H9 (cell line): ENCODE data around the gene ANAPC4. TPM values are rescaled to one million over a fixed set of nuclear protein-coding genes. Genes with fewer than 3 reads are reported as not detected.

ENCODE experiments used
- DNase-seq: peaks from one replicate; pipeline ENCODE4 v3.0.0-alpha.2; 2017
- H2AFZ ChIP-seq: one replicate; pipeline ENCODE4 v1.6.1; 2013; ENCODE audit warnings: mild to moderate bottlenecking, low read length, control low read depth, moderate library complexity
- H2AK5ac ChIP-seq: 2 replicates; pipeline ENCODE4 v1.6.1; 2013; ENCODE audit warnings: low read length, control low read depth, mixed read lengths; ENCODE audit not compliant: insufficient read length
- H2BK120ac ChIP-seq: one replicate; pipeline ENCODE4 v1.6.1; 2013; ENCODE audit warnings: low read depth, mild to moderate bottlenecking, low read length, control low read depth, inconsistent platforms; ENCODE audit not compliant: poor library complexity, severe bottlenecking
- H2BK12ac ChIP-seq: 2 replicates; pipeline ENCODE4 v1.6.1; 2013; ENCODE audit warnings: low read length, control low read depth, mixed read lengths, low read depth; ENCODE audit not compliant: insufficient read length
- H2BK15ac ChIP-seq: 2 replicates; pipeline ENCODE4 v1.6.1; 2013; ENCODE audit warnings: low read depth, low read length, control low read depth
- H2BK20ac ChIP-seq: one replicate; pipeline ENCODE4 v1.6.1; 2013; ENCODE audit warnings: low read depth, mild to moderate bottlenecking, low read length, control low read depth, inconsistent platforms; ENCODE audit not compliant: poor library complexity, severe bottlenecking
- H2BK5ac ChIP-seq: 2 replicates; pipeline ENCODE4 v1.6.1; 2013; ENCODE audit warnings: low read length, control low read depth, mixed read lengths; ENCODE audit not compliant: insufficient read length
- H3K14ac ChIP-seq: 2 replicates; pipeline ENCODE4 v1.6.1; 2013; ENCODE audit warnings: low read length, control low read depth; ENCODE audit not compliant: insufficient read depth
- H3K18ac ChIP-seq: 2 replicates; pipeline ENCODE4 v1.6.1; 2013; ENCODE audit warnings: low read depth, mild to moderate bottlenecking, mixed read lengths, low read length, control low read depth; ENCODE audit not compliant: insufficient read length
- H3K23ac ChIP-seq: 2 replicates; pipeline ENCODE4 v1.6.1; 2013; ENCODE audit warnings: low read length, control low read depth, mixed read lengths, low read depth; ENCODE audit not compliant: insufficient read length
- H3K23me2 ChIP-seq: 2 replicates; pipeline ENCODE4 v1.6.1; 2013; ENCODE audit warnings: low read depth, mild to moderate bottlenecking, mixed read lengths, low read length, control low read depth; ENCODE audit not compliant: insufficient read length, poor library complexity, severe bottlenecking
- H3K27ac ChIP-seq: 2 replicates; pipeline ENCODE4 v1.5.1; 2013; ENCODE audit warnings: low read length, control low read depth, mixed read lengths, low read depth; ENCODE audit not compliant: insufficient read length
- H3K27me3 ChIP-seq: 2 replicates; pipeline ENCODE4 v1.6.1; 2013; ENCODE audit warnings: low read length, control low read depth, inconsistent platforms; ENCODE audit not compliant: insufficient read depth
- H3K4ac ChIP-seq: 2 replicates; pipeline ENCODE4 v1.6.1; 2013; ENCODE audit warnings: low read depth, mild to moderate bottlenecking, control low read depth, inconsistent platforms, low read length, moderate library complexity
- H3K4me1 ChIP-seq: 2 replicates; pipeline ENCODE4 v1.6.1; 2013; ENCODE audit warnings: low read length, control low read depth, inconsistent platforms; ENCODE audit not compliant: insufficient read depth
- H3K4me2 ChIP-seq: 2 replicates; pipeline ENCODE4 v1.6.1; 2013; ENCODE audit warnings: low read length, control low read depth, mixed read lengths; ENCODE audit not compliant: insufficient read length, insufficient read depth
- H3K56ac ChIP-seq: 2 replicates; pipeline ENCODE4 v1.6.1; 2013; ENCODE audit warnings: low read depth, mild to moderate bottlenecking, mixed read lengths, low read length, control low read depth; ENCODE audit not compliant: insufficient read length
- H3K79me1 ChIP-seq: 2 replicates; pipeline ENCODE4 v1.6.1; 2013; ENCODE audit warnings: low read depth, mild to moderate bottlenecking, moderate library complexity, low read length, control low read depth, inconsistent platforms; ENCODE audit not compliant: insufficient read depth, poor library complexity, severe bottlenecking
- H3K79me2 ChIP-seq: 2 replicates; pipeline ENCODE4 v1.6.1; 2013; ENCODE audit warnings: low read length, control low read depth, inconsistent platforms; ENCODE audit not compliant: insufficient read depth
- H3K9ac ChIP-seq: 2 replicates; pipeline ENCODE4 v1.6.1; 2013; ENCODE audit warnings: low read length, control low read depth, mixed read lengths; ENCODE audit not compliant: insufficient read length; ENCODE audit errors: extremely low read depth
- H3K9me3 ChIP-seq: one replicate; pipeline ENCODE4 v1.6.1; 2013; ENCODE audit warnings: low read depth, low read length, inconsistent platforms; ENCODE audit not compliant: control insufficient read depth
- H3T11ph ChIP-seq: one replicate; pipeline ENCODE4 v1.6.1; 2013; ENCODE audit warnings: mild to moderate bottlenecking, low read length, control low read depth, inconsistent platforms
- H4K20me1 ChIP-seq: one replicate; pipeline ENCODE4 v1.6.1; 2013; ENCODE audit not compliant: control insufficient read depth, insufficient read length, insufficient read depth
- H4K5ac ChIP-seq: 2 replicates; pipeline ENCODE4 v1.6.1; 2013; ENCODE audit warnings: low read depth, mild to moderate bottlenecking, mixed read lengths, low read length, control low read depth; ENCODE audit not compliant: insufficient read length
- H4K8ac ChIP-seq: replicated peaks from 2 replicates; pipeline ENCODE4 v1.6.1; 2013; ENCODE audit warnings: low read length, control low read depth, mixed read lengths, low read depth; ENCODE audit not compliant: insufficient read length
- H4K91ac ChIP-seq: 2 replicates; pipeline ENCODE4 v1.6.1; 2013; ENCODE audit warnings: low read depth, mild to moderate bottlenecking, moderate library complexity, mixed read lengths, low read length, control low read depth; ENCODE audit not compliant: insufficient read length
- H3K27ac Mint-ChIP-seq, 3 experiments: 2 replicates in 2 of 3; 3 replicates in 1 of 3; pipeline ENCODE4 v1.8.0; 2020 to 2021; ENCODE audit warnings: mixed read lengths in 3 of 3, mild to moderate bottlenecking in 1 of 3, moderate library complexity in 1 of 3
- H3K27me3 Mint-ChIP-seq: 2 replicates; pipeline ENCODE4 v1.8.0; 2021; ENCODE audit warnings: low read depth, mild to moderate bottlenecking, moderate library complexity, mixed read lengths
- H3K36me3 Mint-ChIP-seq, 3 experiments: 2 replicates in 2 of 3; 3 replicates in 1 of 3; pipeline ENCODE4 v1.8.0; 2020 to 2021; ENCODE audit warnings: low read depth in 3 of 3, mixed read lengths in 3 of 3; ENCODE audit not compliant: insufficient read depth in 1 of 3
- H3K4me1 Mint-ChIP-seq, 2 experiments: 2 replicates each; pipeline ENCODE4 v1.8.0; 2020; ENCODE audit warnings: mixed read lengths in 2 of 2
- H3K4me3 Mint-ChIP-seq, 2 experiments: 2 replicates in 1 of 2; 3 replicates in 1 of 2; pipeline ENCODE4 v1.8.0; 2020 to 2021; ENCODE audit warnings: mild to moderate bottlenecking in 2 of 2, mixed read lengths in 2 of 2, moderate library complexity in 1 of 2
- H3K9me3 Mint-ChIP-seq, 2 experiments: 2 replicates in 1 of 2; 3 replicates in 1 of 2; pipeline ENCODE4 v1.8.0; 2020; ENCODE audit warnings: mild to moderate bottlenecking in 2 of 2, mixed read lengths in 2 of 2, moderate library complexity in 1 of 2
- CTCF ChIP-seq: fragments of 200-600 bp; sonication (generic); conservative IDR thresholded peaks from 3 replicates; pipeline ENCODE4 v1.8.0; 2021; ENCODE audit warnings: antibody characterized with exemption, mild to moderate bottlenecking
- WGBS: extraction: QIAGEN DNeasy Blood & Tissue Kit; methylation state at CpG from one replicate; pipeline ENCODE4 v1.1.7; 2013; ENCODE audit warnings: missing lambda C conversion rate, low lambda C conversion rate, mixed read lengths; ENCODE audit not compliant: insufficient read length; ENCODE audit errors: extremely low coverage; 5-methylcytosine and 5-hydroxymethylcytosine counted together
- total RNA-seq: library from RNA; stranded (reverse); gene quantifications from 2 replicates; pipeline ENCODE4 v1.2.1, GENCODE V29; 2021

The ANAPC4 gene
- total RNA-seq, 1 experiment from 2014 or later, result 42.5 TPM

GRCh38 chr4:25467843-25468242, 90.8 kb downstream of the ANAPC4 start:
- Histone ChIP-seq H4K91ac (no peak overlapping the region), H3K79me1 (no peaks in the 10 kb centered on the region), H2BK12ac (no peak overlapping the region), H3K79me2 (no peaks in the 10 kb centered on the region), H3K14ac (no peak overlapping the region), H4K8ac (no peak overlapping the region), H2BK5ac (no peak overlapping the region), H3K27me3 (no peaks in the 10 kb centered on the region), H3K4me1 (no peaks in the 10 kb centered on the region), H3K9me3 (no peaks in the 10 kb centered on the region), H3T11ph (no peak overlapping the region), H2BK20ac (no peak overlapping the region), H3K23ac (no peak overlapping the region), H2AK5ac (no peak overlapping the region), H3K4me2 (no peak overlapping the region), H4K20me1 (no peaks in the 10 kb centered on the region), H2BK120ac (no peak overlapping the region), H3K23me2 (no peaks in the 10 kb centered on the region), H2BK15ac (no peak overlapping the region), H3K27ac (no peak overlapping the region), H2AFZ (no peak overlapping the region), H3K56ac (no peak overlapping the region), H3K4ac (no peak overlapping the region), H4K5ac (no peak overlapping the region), H3K9ac (no peak overlapping the region), H3K18ac (no peak overlapping the region)
- DNase-seq, result no peak
- H3K27me3 Mint-ChIP-seq, result peaks cover 4% of the 10 kb centered on the region
- H3K4me3 Mint-ChIP-seq, result no peak overlapping the region
- no CpG with 5 or more reads among the region's 5 CpGs for WGBS
- TF ChIP-seq CTCF, result no peak
- H3K4me1 Mint-ChIP-seq, result no peaks in the 10 kb centered on the region
- no peak overlapping the region for H3K27ac Mint-ChIP-seq
- no peaks in the 10 kb centered on the region for H3K36me3 Mint-ChIP-seq
- no peaks in the 10 kb centered on the region for H3K9me3 Mint-ChIP-seq

Other genes with a start within 250 kb of the ANAPC4 start
- 4.2 and 5.4 TPM in 2 replicates for gene SEPSECS, start 216.8 kb upstream of the ANAPC4 start, total RNA-seq
- gene PI4K2B, start 143.2 kb upstream of the ANAPC4 start, total RNA-seq, result 10.3 and 10.5 TPM in 2 replicates
- gene ZCCHC4, start 64.5 kb upstream of the ANAPC4 start, total RNA-seq, result 6.4 and 6.8 TPM in 2 replicates